Activated gamma-delta T cell (primary cell): ENCODE data around the gene SLC9A9.

Experiments used
- DNase-seq: peaks from one replicate; lab custom pipeline; 2025; lab: John Stamatoyannopoulos, UW

The SLC9A9 gene

DNA sequence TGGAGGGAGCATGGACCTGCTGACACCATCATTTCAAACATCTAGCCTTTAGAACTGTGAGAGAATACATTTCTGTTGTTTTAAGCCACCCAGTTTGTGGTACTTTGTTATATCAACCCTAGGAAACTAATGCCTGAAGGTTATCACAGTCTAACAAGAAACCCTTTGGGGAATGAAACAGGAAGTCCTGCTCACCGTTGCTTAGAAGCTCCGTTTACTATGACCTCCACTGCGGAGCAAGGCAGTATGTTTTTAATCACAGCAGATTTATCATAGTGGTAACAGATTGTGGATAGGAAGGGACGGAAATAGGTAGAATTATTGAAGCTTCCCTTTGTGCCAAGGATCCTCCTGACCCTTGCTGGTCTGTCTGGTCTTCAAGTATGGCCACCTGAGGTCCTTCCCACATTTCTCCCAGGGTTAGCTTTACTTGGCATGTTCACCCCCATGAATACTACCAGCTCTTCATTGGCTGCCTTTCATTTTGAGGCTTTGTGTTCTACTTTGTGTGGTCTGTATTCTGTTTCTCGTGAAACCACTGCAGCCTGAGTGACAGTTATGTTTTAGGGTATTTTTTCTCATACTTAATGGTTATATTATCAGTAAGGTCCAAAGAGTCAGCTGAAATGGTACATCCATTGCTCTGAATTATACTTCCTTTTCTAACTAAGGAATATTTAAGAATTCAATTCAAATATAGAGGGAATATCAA is 527.1 kb downstream of the SLC9A9 start:
- DNase-seq = no peak

DNA sequence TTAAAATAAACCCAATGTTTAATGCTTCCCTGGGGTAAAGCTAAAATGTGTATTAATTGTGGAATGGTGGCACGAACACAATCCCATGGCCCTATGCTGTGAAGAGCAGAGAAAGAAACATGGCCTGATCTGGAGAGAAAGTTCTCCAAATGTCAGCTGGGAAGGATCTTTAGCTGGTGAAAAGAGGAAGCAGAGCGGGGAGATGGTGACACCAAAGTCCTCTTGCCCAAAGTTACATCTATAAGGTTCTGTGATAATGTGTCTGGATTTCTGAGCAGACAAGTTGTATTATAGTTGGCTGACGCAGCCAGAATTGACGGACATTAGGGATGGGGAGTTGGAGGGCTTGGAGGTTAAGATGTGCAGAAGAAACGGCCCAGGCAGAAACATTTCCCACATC is 532.5 kb downstream of the SLC9A9 start:
- no peak for DNase-seq

DNA sequence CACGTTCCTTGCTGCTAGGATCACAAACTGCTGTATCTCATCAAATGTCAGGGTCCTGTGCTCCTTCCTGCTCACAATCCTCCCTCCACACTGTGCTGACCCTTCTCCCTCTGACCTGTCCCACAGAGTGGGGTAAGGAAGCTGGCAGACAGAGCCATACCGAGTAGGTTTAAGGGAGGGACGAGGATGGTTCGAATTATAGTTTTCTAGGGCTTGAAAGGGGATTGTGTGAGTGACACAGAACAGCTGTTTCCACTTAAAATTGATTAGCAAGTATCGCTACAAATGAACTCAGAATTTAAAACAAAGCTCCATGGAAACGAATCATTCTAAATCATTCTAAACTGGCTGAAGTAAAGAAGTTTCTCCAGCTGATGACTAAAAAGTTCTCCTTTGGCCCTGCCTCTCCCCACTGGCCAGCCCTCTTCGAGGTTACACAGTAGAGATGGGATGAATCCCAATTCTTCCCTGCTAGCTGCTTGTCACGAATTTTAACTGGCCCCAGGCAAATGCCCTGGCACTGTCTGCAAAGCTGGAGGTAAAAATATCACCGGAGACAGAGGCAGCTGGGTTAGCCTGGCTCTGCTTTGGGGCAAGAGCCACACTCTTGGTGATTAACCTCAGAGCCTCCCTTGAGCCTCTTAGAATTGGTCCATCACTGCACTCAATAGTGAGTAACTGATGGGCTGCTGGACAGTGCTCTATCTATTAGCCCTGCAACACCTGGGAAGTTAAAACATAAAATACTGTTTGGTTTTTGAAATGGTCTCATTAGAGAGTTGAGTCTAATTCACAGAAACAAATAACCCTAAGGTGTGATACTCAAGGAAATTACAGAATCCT is 533.8 kb downstream of the SLC9A9 start:
- DNase-seq = no peak

DNA sequence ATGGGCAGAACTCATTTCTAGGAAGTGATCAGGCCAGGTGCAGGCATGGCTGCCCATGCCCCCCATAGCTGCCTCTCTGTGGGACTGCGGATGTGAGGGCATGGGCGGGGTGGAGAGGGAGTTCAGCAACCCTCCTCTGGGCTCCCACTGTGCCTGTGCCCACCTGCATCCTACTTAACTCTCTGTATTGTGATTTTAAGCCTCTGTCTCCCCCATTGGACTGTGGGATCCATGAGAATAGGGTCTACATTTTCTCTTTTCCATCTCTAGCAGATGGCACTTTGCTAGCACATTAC is 534.4 kb downstream of the SLC9A9 start:
- DNase-seq = no peak

DNA sequence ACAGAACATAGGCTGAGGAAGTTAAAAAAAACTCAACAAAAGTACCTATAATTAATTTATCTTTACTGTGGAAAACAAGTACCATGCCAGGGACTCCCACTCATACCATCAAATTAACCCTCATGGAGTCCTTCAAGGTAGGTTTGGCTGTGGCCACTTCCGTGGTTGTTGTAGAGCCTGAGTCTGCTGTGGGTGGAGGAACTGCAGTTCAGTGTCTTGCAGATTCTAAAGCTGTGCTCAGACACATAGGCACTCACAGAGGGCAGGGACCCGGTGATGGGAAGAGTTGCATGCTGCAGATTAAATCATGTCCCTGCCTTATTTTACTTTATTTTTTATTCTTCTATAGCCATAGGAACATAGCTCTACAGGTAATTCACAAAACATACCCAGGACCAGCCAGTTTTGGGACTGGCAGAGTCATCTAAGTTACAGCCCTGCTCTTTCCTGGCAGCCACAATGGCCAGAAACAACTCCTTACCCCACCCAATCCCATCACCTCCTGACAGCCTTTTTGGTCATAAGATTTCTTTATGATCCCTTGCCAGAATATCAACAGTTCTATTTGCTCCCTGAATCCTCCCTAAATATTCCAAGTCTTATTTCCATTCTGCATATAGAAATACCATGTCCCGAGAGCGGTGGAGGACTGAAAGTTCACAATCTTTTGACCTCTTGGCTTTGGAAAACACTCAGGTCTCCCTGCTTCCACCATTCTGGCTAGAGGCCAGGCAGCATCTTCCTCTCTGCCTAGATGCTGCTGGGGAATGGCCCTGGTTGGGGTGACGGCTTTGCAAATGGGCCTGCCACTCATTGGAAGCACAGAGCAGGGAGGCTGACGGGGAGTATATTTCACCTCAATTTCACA is 535.0 kb downstream of the SLC9A9 start:
- DNase-seq = no peak

DNA sequence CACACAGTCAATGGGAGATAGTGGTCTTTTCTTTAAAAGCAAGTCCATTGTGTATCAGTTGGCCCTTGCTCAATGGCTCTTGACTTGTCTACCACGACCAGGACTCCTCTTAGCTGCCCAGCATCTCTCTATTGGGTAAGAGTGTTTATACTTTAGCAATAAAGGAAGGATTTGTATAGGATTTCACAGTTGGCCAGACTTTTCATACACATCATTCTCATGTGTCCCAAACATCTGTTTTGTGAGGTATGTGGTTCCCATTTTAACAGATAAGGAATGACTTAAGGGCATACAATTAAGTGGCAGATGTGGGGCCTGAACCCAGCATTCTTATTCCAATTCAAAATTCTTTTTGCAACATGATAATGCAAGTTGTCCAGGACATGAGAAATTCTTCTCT is 537.2 kb downstream of the SLC9A9 start:
- no peak for DNase-seq

DNA sequence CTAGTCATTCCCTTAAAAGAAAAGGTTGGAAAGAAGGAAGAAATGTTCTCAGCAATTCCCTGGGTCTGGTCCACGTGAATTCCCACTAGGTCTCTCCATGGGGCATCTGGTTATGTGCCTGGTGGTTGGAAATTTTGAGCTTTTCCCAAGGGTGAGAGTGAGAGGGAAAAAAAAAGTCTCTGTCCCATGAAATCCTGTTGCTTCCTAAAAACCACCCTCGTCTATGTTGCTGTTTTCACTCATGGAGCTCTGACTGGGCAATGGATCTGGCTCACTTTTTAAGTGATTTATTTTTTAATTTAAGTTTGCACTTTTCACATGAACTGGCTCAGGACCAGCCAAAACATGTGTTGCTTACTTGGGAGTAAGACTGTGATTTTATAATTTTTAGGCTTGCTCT is 538.6 kb downstream of the SLC9A9 start:
- DNase-seq = no peak

DNA sequence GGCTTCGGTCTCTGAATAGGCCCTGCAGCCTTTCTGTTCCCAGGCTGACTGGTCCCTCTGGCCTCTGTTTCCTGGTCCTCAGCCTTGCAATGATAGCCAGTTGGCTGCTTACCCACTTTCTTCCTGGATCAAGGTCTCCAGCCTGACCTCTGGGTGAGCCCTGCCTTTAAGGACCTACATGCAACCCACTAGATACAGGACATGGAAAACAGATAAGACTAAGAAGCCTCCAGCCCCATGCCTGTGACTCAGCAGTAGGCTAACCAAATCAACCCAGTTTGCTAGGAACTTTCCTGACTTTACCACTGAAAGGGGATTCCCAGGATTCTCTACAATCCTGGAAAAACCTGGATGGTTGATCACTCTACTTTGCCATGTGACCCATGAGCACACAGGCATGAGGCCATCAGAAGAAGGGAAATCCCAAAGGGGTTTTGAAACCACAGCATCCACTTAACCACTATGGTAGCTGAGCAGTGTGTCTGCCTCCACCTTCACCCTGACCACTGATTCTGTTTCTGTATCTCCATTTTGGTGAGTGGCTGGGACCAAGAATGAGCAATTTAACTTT is 540.6 kb downstream of the SLC9A9 start:
- DNase-seq = no peak

DNA sequence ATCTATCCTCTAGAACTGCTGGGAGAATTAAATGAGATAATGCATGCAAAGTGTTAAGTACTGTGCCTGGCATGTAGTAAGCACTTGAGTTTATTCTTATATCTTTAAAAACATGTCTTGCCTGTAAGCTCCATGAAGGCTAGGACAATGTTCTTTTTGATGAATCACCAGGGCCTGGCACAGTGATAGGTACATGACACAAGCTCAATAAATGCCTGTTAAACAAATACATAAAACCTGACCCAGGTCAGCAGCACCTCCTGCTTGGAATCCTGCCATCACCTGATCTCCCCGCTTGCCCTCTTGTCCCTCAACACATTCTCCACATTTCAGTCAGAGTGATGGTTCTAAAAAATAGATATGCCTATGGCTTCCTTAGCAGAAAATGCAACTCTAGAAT is 541.9 kb downstream of the SLC9A9 start:
- DNase-seq = no peak

DNA sequence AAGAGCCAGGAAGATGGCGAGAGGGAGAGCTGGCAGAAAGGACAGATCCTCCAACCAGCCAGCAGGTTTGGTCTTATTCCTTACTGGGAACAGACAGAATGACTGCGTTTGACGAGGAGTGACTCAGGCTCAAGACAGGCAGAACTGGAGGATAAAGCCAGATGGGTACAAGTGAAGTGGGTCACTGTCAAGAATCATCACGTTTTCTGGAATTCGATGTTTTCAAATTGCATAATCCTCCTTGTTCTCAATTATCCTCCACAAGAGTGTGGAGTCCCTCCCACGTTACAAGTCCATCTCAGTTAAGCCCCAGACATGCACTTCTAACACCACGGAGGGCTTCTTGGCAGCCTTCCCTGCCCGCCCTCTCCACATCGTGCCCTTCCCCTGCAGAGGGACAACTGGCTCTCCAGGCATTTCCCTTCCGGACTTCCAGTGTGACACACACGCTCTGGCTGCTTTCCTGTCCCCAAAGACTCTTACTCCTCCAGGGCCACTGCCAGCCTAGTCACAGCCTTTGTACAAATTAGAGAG is 545.6 kb downstream of the SLC9A9 start:
- DNase-seq = no peak

DNA sequence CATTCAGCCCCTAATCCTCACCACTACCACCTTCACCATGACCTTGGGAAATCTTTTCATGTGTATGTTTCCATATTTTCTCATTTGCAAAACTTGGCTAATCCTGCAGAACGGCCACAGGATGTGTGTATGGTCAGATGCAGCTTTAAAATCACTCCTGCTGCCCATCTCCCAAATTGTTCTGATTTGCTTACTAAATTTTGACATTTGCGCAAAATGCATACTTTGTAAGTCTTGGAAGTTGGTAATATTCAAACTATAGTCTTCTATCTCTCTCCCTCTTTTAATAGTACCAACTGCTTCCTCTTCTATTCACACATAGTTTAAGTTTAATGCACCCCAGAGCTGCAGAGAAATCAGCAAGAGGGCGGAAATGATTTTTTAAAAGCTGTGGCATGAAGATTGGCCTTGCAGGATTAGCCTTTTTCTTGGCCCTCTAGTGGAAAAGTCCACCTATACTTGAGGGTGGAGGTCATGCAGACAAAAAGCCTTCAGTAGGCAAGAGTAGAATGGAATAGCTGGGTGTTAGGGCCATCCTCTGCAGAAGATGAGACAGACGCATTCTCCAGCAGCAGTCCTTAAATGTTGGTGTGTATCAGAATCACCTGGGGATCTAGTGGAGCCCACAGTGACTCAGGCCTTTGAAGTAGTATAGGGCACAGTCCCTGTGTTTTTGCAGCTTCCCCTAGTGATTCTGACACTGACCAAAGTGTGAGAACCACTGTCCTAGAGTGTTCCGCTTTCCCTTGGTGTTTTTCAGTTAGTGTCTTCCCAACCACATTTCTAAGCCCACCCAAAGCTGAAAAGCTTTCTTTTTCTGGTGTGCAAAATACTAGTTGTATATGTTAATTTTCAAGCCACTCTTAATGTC is 547.0 kb downstream of the SLC9A9 start:
- DNase-seq = no peak

DNA sequence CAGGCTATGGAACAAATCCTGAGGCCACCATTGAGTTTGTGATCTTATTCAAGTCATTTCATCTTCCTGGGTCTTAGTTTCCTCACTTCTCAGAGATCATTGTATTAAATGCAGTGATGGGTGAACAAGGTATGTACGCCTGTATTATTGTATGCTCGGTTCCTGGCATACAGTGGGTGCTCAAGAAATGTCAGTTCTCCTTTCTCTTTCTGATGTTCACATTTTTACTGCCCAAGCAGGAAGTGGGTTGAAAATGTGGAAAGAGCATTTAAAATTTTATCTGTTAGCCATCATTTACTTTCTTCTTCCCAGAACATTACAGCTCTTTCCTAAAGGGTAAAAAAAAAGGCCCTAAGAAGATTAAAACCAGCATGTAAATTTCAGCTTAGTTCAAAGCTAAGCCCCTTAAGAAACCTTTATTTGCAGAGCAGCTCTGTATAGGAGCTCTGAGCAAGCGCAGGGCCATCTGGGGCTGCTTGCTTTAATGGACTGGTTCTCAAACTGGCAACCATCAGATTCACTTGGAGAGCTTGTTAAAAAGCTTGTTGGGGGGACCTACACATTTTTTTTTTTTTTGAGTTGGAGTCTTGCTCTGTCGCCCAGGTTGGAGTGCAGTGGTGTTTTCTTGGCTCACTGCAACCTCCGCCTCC is 549.3 kb downstream of the SLC9A9 start:
- no peak for DNase-seq

DNA sequence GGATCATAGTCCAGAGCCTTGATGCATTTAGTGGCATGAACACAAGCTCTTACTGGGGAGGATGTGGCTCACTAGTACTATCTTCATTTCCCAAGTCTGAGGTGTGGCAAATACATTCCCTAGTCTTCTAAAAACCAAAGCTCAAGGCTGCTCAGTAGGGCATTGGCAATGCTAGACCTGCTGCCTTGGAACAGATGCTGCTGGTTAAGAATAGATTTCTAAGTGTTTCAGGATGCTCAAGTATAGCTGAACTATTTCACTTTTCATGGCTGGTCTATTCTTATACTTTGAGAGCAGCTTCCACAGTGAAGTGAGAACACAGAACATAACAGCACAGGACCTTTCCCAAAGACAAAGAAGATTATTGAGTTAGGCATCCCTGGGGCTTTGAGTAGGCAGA is 549.9 kb downstream of the SLC9A9 start:
- no peak for DNase-seq

DNA sequence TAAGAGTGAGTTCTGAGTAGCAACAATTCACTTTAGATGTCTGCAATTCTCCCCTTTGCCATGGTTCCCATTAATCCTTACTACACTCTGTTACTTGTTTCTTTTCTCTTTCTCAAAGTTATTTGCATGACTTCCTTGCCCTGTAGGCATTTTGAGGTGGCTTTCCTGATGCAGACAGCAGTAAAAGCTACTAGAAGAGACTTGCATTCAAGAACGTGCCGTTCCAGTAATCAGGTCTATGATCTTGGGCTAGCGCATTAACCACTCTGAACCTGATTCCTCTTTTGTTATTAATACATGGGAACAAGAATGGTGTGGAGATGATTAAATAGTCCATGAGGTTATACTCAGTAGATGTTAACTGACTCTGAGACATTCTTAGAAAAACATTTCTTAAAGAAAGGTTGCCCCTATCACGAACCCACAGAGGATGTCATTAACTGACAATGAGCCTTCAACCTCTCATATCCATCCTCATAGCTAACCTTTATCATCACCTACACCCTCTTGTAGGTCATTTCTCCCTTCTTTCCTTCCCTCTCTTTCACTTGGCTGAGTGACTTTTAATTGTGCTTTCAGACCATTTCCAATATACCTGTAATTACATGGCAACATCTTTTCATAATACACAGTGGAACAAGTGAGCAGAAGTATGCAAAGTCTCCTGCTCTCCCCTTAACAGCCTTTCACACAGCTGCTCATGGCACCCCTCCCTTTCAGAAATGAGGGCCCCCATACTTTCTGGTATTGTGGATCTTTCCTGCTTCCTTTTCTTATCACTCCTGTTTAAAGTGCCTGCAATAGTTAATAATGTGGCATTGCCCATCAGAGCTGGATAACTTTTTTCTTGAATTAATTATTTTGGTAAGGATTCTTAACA is 552.8 kb downstream of the SLC9A9 start:
- DNase-seq = no peak

DNA sequence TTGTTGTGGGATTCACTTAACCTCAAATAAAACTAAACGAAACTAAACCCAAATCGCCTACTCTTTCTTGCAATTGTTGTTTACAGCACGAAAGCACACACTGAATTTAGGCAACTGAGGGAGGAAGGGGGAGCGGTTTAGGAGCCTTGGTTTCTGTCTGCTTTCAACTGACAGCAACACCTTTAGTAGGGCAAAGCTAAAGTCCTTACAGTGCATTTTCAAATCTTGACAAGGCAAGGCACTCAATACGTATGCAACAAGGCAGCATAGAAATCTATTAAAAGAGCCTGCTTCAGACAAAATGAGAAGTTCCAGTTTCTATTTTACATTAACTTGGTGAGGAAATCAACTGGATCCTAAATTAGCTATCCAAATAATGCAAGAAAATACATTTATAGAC is 554.1 kb downstream of the SLC9A9 start:
- DNase-seq = no peak

DNA sequence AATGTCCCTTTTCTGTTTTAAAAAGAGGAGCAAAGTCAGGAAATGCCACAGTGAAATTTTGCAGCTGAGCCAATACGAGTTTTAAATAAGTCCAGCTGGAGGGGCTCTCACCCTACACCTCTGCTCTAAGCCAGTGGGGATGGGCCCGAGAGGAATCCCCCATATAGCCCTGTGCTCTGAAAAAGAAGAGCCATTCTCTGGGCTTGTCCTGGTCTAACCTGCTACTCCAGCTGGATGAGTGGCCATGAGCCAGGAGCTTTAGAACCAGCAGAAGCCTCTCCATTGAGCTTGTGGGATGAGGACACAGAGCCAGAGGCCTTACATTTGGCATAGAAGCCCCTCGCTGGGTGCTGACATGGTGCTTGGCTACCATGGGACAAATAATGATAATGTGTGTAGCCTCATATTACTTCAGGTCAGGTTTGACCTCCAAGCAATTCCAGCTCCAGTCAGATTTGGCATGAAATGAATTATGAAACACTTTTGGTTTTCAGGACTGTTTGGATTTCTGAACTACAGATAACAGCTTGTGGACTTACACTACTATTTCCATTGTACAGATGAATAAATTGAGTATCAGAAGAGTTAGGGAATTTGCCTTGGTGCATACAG is 556.3 kb downstream of the SLC9A9 start:
- no peak for DNase-seq

DNA sequence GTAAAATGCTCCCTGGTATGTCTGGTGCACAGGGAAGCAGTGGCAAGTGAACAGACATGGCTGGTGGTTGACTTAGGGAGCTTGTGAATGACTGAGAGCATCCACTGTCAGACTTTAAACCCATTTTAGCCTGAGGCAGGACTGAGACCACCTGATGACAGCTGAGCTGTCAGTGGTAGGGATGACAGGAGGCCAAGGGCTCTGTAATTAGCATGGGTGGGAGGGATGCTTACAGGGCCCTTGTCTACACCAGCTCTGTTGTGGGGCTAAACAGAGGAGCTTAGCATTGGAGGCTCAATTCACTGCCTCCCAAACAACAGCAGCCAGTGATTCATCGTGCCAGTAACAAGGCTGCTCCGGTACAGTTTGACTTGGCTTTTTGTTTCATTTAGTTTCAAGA is 559.3 kb downstream of the SLC9A9 start:
- no peak for DNase-seq

DNA sequence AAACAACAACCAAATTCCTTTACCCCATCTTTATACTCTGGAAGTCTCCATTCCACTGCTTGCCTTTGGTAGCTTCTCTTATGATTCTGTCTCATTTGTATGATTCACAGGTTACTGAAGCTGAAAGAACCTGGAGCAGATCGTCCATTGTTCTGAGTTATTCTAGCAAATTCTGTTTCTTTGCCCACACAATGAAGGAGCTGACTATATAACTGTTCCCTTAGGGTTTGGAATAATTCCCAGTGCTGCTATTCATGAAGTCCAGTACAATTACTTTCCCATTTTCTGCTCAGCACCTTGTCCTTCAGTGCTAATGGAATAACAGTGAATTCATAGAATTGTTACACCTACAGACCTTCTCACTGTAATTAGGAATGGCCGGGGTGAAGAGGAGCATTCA is 560.9 kb downstream of the SLC9A9 start:
- no peak for DNase-seq

DNA sequence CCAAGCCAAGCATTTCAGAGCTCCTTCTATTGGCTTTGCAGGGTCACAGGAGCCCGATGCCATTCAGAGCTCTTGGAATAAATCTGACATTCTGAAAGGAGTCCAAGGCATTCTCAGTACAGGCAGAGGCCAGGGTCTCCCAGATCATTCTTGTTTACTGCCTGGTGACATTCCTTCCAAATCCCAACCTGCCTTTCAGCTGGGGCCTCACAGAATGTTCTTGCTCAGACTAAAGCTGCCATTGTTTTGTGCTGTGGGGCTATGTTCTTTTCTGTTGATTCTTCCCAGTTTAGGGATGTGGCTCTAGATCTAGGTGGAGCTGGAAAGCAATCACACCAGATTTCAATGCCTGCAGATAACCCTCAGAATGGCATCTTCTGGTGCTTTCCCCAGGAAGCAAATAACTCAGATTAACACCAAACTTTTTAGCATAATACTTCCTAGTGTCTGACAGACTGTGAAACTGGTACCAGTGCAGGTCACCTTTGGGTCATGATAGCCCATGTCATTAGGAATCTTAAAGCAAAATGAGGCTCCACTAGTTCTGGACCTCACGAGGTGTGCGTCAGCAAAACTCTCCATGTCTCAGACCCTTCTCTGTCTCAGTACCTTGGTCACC is 561.8 kb downstream of the SLC9A9 start:
- DNase-seq = no peak
